SK-N-MC (cell line): ENCODE results near the gene TDP1.

Source experiments
- EZH2 ChIP-seq: fragments of 200-600 bp; sonication (generic); IDR thresholded peaks from one replicate; pipeline ENCODE4 v1.6.1; 2017; ENCODE audit warnings: antibody characterized with exemption
- FOXP2 ChIP-seq: optimal IDR thresholded peaks from 2 replicates; pipeline ENCODE3; 2011; ENCODE audit warnings: mild to moderate bottlenecking, moderate library complexity; ENCODE audit not compliant: insufficient read depth; ENCODE audit errors: extremely low read length, control extremely low read depth
- POLR2AphosphoS5 ChIP-seq: IDR thresholded peaks from 2 replicates; pipeline ENCODE4 v1.6.1; 2012; ENCODE audit warnings: mild to moderate bottlenecking, low read depth, low read length, borderline replicate concordance

DNA sequence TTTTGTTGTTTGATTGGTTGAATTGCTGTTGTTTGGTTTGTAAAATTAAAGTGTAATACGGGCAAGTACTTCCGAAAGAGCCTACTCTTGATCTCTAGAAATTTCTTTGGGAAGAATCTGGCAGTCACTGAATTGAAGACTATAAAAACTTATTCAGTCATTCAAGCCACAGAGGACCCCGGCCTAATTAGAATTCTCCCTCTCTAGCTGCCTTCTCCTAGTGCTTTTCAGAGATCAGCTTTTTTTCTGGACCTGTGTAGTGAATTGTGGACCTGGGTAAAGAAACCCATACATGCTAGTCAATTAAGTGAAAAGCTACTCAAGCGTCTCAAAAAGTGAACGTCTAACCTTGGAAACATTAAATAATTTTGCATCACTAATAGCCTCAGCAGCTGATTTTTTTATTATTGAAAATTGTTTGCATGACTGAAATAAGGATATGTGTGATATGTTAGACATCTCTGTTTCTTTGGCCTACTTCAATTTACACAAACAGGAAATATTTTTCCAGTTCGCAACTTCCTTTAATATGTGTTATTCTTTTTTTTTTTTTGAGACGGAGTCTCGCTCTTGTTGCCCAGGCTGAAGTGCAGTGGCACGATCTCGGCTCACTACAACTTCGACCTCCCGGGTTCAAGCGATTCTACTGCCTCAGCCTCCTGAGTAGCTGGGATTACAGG, 28.4 kb upstream of the TDP1 start:
- TF ChIP-seq EZH2 (no peak), POLR2AphosphoS5 (no peak), FOXP2 (no peak)
